Measurements from ENCODE around the gene HNRNPU.

GRCh38 chr1:244860078-244860477 lies 4.3 kb downstream of the HNRNPU start:
- TF ChIP-seq EZH2 (IDR thresholded peaks at IDR 0.05; ENCODE audit: borderline replicate concordance, insufficient read depth, low read length, poor library complexity, severe bottlenecking) = no peak
- no peak for TF ChIP-seq CTCF (IDR thresholded peaks at IDR 0.05; ENCODE audit: poor library complexity, severe bottlenecking)
- TF ChIP-seq POLR2AphosphoS5 (IDR thresholded peaks at IDR 0.05) = no peak

All from neural cell (in vitro differentiated cells).